Measurements from ENCODE around the gene OMA1.
"Not testable (repeated sequence)": the region's sequence is repeated elsewhere in the genome, so short reads cannot be mapped to it uniquely, and the experiment has no call there.

The OMA1 gene

GRCh38 chr1:58561633-58562032, 15.1 kb upstream of the OMA1 start:
- H3K36me3 ChIP-seq (ENCODE audit: insufficient read depth, low read length): no peaks in the 10 kb centered on the region
- H3K27me3 ChIP-seq (ENCODE audit: insufficient read depth, low read length): no peaks in the 10 kb centered on the region
- no peak overlapping the region for H3K9ac ChIP-seq (ENCODE audit: low read length)
- no peak overlapping the region for H2AFZ ChIP-seq (ENCODE audit: low read length)
- H3K4me3 ChIP-seq (ENCODE audit: low read depth, low read length, poor library complexity, severe bottlenecking): no peak overlapping the region
- no peaks in the 10 kb centered on the region for H3K4me1 ChIP-seq (ENCODE audit: insufficient read depth, low read length, severe bottlenecking)
- no peak for TF ChIP-seq CTCF (IDR thresholded peaks at IDR 0.05; ENCODE audit: low read length)
- no peak for TF ChIP-seq EZH2 (IDR thresholded peaks at IDR 0.05; ENCODE audit: borderline replicate concordance, low read length)
- H3K9me3 ChIP-seq (ENCODE audit: low read length): no peaks in the 10 kb centered on the region
- no peaks in the 10 kb centered on the region for H3K9me2 ChIP-seq (ENCODE audit: low read depth, low read length)
- H3K27ac ChIP-seq (ENCODE audit: low read depth, low read length, poor library complexity, severe bottlenecking): no peak overlapping the region
- H3F3A ChIP-seq (ENCODE audit: insufficient read depth, low read length): no peaks in the 10 kb centered on the region
- no peak overlapping the region for H3K4me2 ChIP-seq (ENCODE audit: low read length)
- no peaks in the 10 kb centered on the region for H3K79me2 ChIP-seq (ENCODE audit: insufficient read depth, low read length)
- no peaks in the 10 kb centered on the region for H4K20me1 ChIP-seq (ENCODE audit: insufficient read depth, low read length)

GRCh38 chr1:58555393-58555792, 8.9 kb upstream of the OMA1 start:
- Histone ChIP-seq H2AFZ (ENCODE audit: low read length) (no peak overlapping the region), H3K4me3 (ENCODE audit: low read depth, low read length, poor library complexity, severe bottlenecking) (no peak overlapping the region)

GRCh38 chr1:58551186-58552140, 4.9 kb upstream of the OMA1 start:
- H3K9me2 ChIP-seq (ENCODE audit: low read depth, low read length): no peaks in the 10 kb centered on the region
- H3K27me3 ChIP-seq (ENCODE audit: insufficient read depth, low read length): peaks cover 9% of the 10 kb centered on the region
- peaks cover 6% of the 10 kb centered on the region for H3K4me1 ChIP-seq (ENCODE audit: insufficient read depth, low read length, severe bottlenecking)
- TF ChIP-seq EZH2 (IDR thresholded peaks at IDR 0.05; ENCODE audit: borderline replicate concordance, low read length) (no peak), CTCF (IDR thresholded peaks at IDR 0.05; ENCODE audit: low read length) (no peak)
- no peaks in the 10 kb centered on the region for H3F3A ChIP-seq (ENCODE audit: insufficient read depth, low read length)
- no peak overlapping the region for H3K4me3 ChIP-seq (ENCODE audit: low read depth, low read length, poor library complexity, severe bottlenecking)
- H3K27ac ChIP-seq (ENCODE audit: low read depth, low read length, poor library complexity, severe bottlenecking): no peak overlapping the region
- no peaks in the 10 kb centered on the region for H3K9me3 ChIP-seq (ENCODE audit: low read length)
- H2AFZ ChIP-seq (ENCODE audit: low read length): no peak overlapping the region
- H3K36me3 ChIP-seq (ENCODE audit: insufficient read depth, low read length): no peaks in the 10 kb centered on the region
- H3K4me2 ChIP-seq (ENCODE audit: low read length): no peak overlapping the region
- H3K9ac ChIP-seq (ENCODE audit: low read length): no peak overlapping the region
- H4K20me1 ChIP-seq (ENCODE audit: insufficient read depth, low read length): no peaks in the 10 kb centered on the region
- H3K79me2 ChIP-seq (ENCODE audit: insufficient read depth, low read length): no peaks in the 10 kb centered on the region

More at GRCh38 chr1:58555393-58555792, 8.9 kb upstream of the OMA1 start:
- Histone ChIP-seq H3K27me3 (ENCODE audit: insufficient read depth, low read length) (0 out of 2 replicates have a peak, but pooled peaks cover 4% of the 10 kb centered on the region), H3K9ac (ENCODE audit: low read length) (no peak overlapping the region), H3K36me3 (ENCODE audit: insufficient read depth, low read length) (no peaks in the 10 kb centered on the region), H3K79me2 (ENCODE audit: insufficient read depth, low read length) (no peaks in the 10 kb centered on the region), H4K20me1 (ENCODE audit: insufficient read depth, low read length) (no peaks in the 10 kb centered on the region), H3K9me2 (ENCODE audit: low read depth, low read length) (no peaks in the 10 kb centered on the region), H3F3A (ENCODE audit: insufficient read depth, low read length) (no peaks in the 10 kb centered on the region), H3K4me2 (ENCODE audit: low read length) (no peak overlapping the region), H3K4me1 (ENCODE audit: insufficient read depth, low read length, severe bottlenecking) (no peaks in the 10 kb centered on the region), H3K27ac (ENCODE audit: low read depth, low read length, poor library complexity, severe bottlenecking) (no peak overlapping the region), H3K9me3 (ENCODE audit: low read length) (no peaks in the 10 kb centered on the region)
- TF ChIP-seq EZH2 (IDR thresholded peaks at IDR 0.05; ENCODE audit: borderline replicate concordance, low read length) (no peak), CTCF (IDR thresholded peaks at IDR 0.05; ENCODE audit: low read length) (no peak)

GRCh38 chr1:58549291-58549690, 2.8 kb upstream of the OMA1 start:
- H3K9ac ChIP-seq (ENCODE audit: low read length); H3K27ac ChIP-seq (ENCODE audit: low read depth, low read length, poor library complexity, severe bottlenecking); H3K9me3 ChIP-seq (ENCODE audit: low read length); H2AFZ ChIP-seq (ENCODE audit: low read length); H3K4me3 ChIP-seq (ENCODE audit: low read depth, low read length, poor library complexity, severe bottlenecking); H4K20me1 ChIP-seq (ENCODE audit: insufficient read depth, low read length); H3K27me3 ChIP-seq (ENCODE audit: insufficient read depth, low read length); H3K36me3 ChIP-seq (ENCODE audit: insufficient read depth, low read length); H3K9me2 ChIP-seq (ENCODE audit: low read depth, low read length); H3K4me2 ChIP-seq (ENCODE audit: low read length); H3F3A ChIP-seq (ENCODE audit: insufficient read depth, low read length); H3K79me2 ChIP-seq (ENCODE audit: insufficient read depth, low read length): not testable (repeated sequence)
- H3K4me1 ChIP-seq (ENCODE audit: insufficient read depth, low read length, severe bottlenecking): peaks cover 17% of the 10 kb centered on the region
